ENCODE results near the gene KCNQ2.

Gene KCNQ2

DNA sequence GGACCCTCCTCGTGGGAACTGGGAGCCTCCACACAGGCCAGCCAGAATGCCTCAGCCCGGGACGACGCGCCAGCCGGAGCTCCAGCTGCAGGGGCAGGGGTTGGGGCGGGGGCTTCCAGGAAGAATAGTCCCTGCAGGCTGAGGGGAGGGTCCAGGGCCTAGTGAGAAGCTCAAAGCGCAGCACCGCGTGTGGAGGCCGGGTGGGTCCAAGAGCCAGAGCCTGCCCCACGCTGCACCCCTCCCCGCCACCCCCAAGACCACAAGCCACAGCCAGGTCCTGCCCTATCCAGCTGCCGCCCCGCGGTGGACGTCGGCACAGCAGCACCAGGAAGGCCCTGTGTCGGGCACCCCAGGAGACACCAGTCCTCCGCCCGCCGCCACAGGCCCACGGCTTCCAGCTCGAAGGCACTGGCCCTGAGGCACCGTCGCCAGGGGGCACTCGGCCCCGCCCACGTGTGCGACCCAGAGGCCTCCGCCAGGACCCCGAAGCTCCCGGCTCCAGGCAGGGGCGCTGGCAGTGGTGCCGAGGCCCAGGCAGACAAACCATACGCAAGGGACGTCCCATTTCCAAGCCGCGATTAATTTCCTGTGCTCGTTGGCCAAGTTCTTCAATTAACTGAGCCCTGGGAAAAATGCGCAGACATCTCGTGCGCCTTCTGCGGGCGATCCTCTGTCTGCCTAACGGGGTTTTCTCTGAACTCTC is 19.5 kb downstream of the KCNQ2 start:
- no peak for DNase-seq

DNA sequence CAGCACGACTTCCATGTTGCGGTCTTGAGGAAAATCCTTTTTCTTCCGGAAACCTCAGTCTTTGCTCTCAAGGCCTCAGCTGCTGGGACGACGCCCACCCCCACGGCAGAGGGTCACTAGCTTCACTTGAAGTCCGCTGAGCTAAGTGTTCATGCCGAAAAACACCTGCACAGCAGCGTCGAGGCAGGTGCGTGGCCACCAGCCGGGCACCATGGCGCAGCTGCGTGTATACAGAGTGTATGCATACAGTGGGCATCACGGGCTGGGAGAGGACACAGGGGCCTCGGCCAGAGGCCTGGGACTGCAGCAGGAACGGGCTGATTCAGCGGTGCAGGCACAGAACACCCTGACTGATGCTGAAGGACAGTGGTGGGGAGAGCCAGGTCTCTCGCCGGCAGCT is 20.1 kb downstream of the KCNQ2 start:
- no peak for DNase-seq

- no peak for DNase-seq
These were observed 20.6 kb downstream of the KCNQ2 start for GRCh38 chr20:63451821-63452220.

GRCh38 chr20:63449796-63450730 is 22.4 kb downstream of the KCNQ2 start:
- no peak for DNase-seq

- DNase-seq = no peak
These were observed 23.4 kb downstream of the KCNQ2 start for GRCh38 chr20:63449025-63449424.

DNA sequence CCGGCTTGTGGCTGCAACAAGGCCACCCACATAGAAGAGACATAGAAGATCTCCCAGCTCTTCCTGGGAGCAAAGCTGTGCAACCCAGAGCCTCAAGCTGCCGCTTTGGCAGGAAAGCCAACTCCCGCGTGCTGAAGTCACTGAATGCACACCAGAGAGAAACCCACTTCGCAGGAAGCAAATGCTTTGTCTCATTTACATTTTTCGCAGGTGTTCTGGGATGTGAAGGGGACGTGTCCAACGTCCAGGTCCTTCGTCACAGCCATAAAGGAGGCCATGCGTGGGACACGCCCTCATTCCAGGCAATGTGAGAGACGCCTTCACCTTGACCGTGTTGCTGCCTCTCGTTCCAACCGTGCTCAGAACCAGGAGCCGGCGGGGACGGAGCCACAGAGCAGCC is 24.4 kb downstream of the KCNQ2 start:
- DNase-seq = no peak

- DNase-seq = no peak
These were observed 25.1 kb downstream of the KCNQ2 start for GRCh38 chr20:63447320-63447719.

DNA sequence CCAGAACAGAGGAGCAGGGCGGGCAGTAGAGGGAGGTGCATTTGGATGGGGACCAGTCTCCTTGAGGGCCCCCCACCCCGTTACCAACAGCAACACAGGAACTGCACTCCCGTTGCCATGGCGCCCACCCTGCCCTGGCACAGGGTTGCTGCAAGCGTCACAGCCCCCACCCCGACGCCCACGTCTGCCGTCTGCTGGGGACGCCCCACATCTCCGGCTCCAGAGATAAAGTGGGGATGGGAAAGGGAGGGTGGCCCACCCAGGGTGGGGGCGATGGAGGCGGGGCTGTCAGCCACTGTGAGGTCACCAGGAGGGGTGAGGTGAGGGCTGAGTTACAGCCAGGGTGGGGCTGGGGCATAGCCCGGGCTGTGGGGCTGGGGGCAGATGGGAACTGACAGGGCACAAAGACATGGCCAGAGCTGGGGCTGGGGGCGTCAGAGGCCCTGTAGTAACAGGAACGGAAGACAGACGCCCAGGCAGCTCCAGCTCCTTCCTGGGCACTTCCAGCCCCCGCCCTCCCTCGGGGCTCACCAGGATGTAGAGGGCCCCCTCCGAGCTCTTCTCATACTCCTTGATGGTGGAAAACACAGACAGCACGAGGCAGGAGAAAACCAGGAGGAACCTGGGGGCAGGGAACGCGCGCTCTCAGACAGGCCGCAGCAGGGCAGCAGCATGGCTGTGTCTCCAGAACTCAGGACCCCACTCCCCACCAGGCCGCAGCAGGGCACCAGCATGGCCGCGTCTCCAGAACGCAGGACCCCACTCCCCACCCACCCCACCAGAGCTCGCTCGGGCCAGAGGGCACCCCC is 26.0 kb downstream of the KCNQ2 start:
- no peak for DNase-seq

- DNase-seq = no peak
These were observed 27.2 kb downstream of the KCNQ2 start for GRCh38 chr20:63445075-63445734.

GRCh38 chr20:63444548-63444947 is 27.9 kb downstream of the KCNQ2 start:
- DNase-seq = no peak

- DNase-seq = no peak
These were observed 28.7 kb downstream of the KCNQ2 start for GRCh38 chr20:63443606-63444395.

DNA sequence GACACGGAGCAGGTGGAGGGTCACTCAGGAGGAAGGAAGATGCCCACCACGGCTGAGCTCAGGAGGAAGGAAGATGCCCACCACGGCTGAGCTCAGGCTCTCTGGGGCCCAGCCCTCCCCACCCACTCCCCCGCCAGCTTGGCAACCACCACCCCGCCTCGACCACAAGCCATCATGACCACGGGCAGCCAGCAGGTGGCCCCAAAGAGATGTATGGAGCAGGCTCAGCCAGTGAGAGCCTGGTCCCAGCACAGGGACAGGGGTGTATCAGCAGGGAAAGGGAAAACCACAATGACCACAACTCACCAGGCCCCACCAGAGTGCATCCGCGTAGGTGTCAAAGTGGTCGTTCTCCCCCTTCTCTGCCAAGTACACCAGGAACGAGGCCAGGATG is 30.4 kb downstream of the KCNQ2 start:
- DNase-seq = peak; percentile 23 to 52

DNA sequence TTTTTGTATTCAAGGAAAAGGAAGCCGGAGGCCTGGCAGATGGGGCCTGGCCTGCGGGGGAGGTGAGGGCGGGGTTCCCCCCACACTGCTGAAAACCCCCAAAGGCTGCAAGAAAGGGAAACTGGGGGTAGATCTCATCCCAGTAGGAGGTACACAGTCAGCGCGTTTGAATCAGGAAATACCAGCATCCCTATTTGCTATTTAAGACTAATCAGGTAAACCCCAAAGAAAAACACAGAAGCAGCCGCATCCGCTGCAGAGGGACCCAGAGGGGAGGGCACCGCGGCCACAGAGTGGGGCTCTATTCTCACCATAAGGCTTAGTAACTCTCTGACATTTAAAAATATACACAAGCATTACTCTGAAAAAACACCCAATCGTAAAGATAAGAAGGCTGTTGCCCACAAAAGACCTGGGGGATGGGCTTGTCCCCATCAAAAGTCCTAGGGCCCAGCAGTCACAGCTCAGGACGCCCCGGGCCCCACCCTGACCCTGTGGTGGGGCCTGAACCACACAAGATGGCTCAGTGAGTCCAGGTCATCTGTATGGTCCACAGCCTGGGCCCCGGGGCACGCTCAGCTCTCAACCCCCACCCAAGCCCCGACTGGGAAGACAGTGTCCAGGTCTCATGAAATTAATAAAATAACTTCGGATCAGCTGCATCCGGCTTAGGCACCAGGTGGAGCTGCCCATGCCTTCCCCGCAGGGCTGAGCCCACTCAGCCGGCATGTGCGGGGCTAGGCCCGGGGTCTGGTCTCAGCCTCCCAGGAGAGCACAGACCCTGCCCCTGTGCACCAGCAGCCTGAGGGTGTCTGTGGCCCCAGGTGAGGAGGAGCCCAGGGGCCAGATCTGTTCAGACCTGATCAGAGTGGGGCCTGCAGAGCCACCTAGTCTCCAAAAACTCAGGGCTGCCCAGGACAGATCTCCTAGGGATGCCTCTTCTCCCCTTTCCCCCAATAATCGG is 31.0 kb downstream of the KCNQ2 start:
- peak; percentile 13 to 49 for DNase-seq

DNA sequence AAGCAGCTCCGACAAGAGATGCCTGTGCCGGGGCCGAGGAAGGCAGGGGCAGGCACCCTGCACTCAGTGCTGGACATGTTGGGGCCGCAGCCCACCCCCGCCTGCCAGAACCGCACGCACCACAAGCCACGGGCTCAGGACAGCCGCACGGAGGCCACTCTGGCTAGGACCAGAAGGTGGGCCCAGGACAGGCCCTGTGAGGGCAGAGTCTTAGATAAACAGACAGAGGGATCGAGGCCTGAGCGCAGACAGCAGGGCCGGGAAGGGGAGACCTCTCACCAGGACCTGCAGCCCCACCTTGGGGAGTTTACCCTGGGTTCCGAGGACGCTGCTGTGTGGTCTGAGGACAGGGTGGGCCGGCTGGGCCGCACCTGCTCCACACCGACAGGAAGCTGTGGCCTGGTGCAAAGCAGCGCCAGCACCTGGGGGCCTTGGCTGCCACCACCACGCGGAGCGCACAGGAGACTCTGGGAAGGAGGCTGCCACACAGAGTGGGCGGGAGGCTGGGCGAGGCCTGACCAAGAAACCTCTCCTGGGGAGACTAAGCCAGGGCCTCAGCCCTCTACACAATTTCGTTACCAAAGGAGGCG is 32.0 kb downstream of the KCNQ2 start:
- DNase-seq = no peak

- DNase-seq = no peak
These were observed 32.6 kb downstream of the KCNQ2 start for GRCh38 chr20:63439866-63440265.

- DNase-seq = no peak
These were observed 34.3 kb downstream of the KCNQ2 start for GRCh38 chr20:63438121-63438520.

- no peak for DNase-seq
These were observed 36.9 kb downstream of the KCNQ2 start for GRCh38 chr20:63435552-63435951.

GRCh38 chr20:63434599-63435378 is 37.7 kb downstream of the KCNQ2 start:
- DNase-seq = peak; percentile 58 to 74

All from inflammatory macrophage (primary cell).